Activated CD4-positive, alpha-beta T cell treated with anti-CD3 and anti-CD28 coated beads for 48 hours (primary cell): ENCODE data around the gene FUBP1.
"Not testable (repeated sequence)": the region's sequence is repeated elsewhere in the genome, so short reads cannot be mapped to it uniquely, and the experiment has no call there.

ENCODE experiments used
- DNase-seq: peaks from one replicate; pipeline ENCODE4 v3.0.0-alpha.2; 2020

The FUBP1 gene

DNA sequence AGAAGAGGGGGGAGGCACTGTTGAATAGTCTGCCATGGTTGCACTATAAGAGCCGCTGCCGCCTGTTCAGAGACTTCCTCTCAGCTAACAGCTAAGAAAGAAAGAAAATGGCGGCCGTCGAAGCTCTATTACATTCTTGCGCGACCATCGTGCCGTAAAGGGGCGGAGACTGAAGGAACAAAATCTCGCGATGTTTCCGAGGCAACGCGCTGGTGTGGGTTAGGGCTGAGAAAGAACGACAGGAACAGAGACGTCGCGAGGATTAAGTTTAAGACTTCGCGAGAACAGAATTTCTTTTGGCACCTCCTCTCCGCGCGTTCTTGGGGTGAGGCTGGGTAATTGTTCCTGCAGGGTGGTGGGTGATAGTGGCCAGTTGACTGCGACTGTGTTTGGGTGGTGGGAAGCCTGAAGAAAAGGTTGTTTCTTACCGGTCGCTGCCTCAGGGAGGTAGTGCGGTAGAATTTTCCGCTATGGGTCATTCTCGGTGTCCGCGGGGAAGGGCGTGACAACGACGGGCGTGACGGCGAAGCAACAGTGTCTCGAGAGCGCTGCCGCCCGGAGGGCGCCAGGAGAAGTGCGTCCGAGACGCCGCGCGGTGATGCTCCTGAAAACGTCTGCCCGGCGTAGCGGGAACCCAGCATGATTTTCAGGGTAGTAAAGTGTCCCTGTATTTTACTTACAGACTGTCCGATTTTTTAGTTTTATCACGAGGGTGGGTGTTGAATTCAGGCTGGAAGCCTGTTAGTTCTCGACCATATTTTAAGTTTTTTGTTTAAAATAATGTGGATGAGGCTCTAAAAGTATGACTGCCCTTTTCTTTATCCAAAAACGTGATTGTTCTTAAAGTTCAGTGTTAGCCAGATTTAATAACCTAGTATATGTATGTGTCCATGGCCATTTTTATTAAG is at the start of gene FUBP1:
Gene FUBP1 (minus strand): TSS at position 104 of the 908 bp plus-strand sequence. CDS start 68 bp downstream, at position 36.
- peak; percentile 96 for DNase-seq

- not testable (repeated sequence) for DNase-seq
These were observed 42.3 kb upstream of the FUBP1 start for GRCh38 chr1:78021134-78021533.

GRCh38 chr1:78019024-78019423 is 40.2 kb upstream of the FUBP1 start:
- DNase-seq, result no peak

DNA sequence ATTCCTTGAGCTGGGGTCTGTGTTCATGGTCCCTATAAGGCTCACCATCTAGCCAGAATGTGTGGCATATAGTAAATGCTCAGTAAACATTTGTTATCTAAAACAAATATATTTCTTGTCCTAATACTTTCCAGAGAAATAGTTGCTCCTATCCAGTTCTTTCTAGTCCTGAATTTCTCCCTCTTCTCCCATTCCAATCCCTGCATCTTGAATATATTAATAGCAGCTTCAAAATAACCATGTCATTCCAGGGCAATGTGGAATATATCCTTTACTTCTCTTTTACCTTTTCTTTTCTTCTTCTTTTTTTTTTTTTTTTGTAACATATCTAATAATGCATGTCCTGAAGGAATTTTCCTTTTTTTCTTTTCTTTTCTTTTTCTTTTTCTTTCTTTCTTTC is 36.3 kb upstream of the FUBP1 start:
- no peak for DNase-seq

DNA sequence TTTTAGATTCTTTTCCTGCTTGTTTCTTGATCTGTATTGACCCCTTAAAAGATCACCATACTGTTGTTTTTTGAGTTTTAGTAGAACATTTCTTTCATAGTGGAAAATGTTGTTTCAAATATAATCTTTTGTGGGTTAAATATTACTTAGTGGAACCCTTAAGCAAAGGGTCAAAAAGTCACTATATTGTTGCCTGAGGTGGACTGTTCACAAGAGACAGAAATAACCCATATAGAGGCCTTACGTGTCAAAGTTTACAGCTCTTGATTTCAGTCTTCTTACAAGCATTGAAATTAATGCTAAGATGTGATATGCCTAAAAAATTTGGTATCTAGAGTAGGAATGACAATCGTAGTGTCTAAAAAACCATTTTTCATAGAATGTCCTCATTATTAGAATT is 32.2 kb upstream of the FUBP1 start:
- DNase-seq, result no peak

GRCh38 chr1:78009836-78010235 is 31.0 kb upstream of the FUBP1 start:
- no peak for DNase-seq

DNA sequence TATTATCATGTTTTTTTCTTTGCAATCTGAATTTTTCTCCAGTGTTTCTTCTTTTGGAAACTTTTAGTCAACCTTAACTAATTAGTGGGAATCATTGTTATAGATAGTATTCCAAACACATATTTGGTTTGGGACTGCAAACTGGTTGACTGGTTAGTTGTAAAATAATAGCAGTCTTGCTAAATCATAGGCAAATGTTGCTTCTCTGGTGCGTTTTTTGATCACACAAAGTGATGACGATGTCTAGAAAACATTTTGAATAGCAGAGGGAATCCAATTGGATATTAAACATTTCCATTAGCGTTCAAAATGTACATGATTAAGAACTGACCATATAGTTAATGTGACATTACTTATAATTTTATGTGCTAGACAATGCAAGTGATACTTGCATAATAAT is 30.4 kb upstream of the FUBP1 start:
- no peak for DNase-seq

DNA sequence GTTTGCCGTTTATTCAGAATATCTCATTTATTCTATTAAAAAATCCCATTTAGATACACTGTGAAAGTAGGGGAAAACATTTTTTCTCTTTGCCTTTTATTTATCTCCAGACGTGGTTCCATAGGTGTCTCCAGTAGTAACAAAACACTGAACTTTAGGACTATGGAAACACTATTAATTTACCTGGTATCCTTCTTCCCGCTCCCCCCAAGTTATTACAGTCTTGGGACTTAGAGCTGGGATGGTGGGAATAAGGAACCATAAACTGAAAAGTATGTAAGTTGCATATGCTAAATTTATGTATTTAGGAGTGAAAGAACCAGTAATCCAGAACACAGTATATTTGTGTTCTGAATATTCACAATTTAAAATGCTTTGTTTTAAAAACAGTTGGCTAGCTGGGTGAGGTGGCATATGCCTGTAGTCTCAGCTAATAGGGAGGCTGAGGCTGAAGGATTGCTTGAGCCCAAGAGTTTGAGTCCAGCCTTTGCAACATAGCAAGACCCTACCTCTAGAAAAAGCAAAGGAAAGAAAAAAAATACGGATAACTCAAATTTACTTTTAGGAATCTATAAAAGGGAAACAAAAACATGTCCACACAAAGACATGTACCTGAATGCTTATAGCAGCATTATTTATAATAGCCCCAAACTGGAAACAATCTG is 28.9 kb upstream of the FUBP1 start:
- DNase-seq, result no peak

DNA sequence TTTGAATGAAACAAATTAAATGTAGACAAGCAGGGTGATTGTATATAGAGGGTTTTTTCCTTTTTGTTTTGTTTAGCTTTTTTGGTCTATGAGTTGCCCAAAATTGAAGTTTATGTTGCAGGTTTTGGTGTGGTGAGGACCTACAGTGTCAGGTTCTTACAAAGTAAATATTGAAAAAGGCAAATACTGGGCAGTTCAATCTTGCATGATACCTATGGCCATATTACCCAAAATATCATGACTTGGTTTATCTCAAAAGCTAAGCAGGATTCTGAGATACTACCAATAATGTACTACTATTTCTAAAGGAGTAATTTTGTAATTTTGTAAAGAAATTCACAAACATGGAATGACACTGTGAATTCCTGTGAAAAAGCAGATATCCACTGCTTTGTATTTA is 27.6 kb upstream of the FUBP1 start:
- DNase-seq, result no peak

- DNase-seq, result no peak
These were observed 26.9 kb upstream of the FUBP1 start for GRCh38 chr1:78005755-78006154.

GRCh38 chr1:78005448-78005722 is 26.5 kb upstream of the FUBP1 start:
- no peak for DNase-seq

DNA sequence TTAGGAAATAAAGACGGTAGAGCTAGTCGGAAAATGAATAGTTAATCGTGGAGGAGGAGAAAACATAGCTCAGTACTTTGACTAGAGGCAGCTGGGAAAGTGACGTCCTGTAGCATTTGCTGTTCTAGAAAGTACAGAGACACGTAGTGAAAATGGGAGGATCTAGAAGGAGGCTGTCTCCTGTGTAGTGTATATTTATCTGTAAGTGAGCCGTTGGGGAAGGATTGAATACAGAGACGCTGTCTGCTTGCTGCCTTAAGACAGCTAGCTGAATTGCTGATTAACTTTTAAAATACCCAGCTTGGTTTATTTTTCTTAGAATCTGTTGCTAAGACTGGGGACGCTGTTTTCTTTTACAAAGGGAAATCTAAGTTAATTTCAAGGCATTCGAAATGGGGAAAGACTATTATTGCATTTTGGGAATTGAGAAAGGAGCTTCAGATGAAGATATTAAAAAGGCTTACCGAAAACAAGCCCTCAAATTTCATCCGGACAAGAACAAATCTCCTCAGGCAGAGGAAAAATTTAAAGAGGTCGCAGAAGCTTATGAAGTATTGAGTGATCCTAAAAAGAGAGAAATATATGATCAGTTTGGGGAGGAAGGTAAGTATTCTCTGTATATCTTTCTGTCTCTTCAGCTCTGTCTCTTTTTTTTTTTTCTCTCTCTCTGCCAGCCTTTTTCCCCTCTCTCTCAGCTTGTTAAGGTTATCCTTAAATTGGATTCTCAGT is 26.0 kb upstream of the FUBP1 start, which contains the start of gene DNAJB4:
Gene DNAJB4 (plus strand): TSS at position 221 of the 729 bp plus-strand sequence. CDS start 172 bp downstream, at position 393.
- peak; percentile 69 for DNase-seq

GRCh38 chr1:78003882-78004718 is 25.2 kb upstream of the FUBP1 start:
- DNase-seq, result peak; percentile 65

GRCh38 chr1:78003070-78003746 is 24.3 kb upstream of the FUBP1 start:
- no peak for DNase-seq

DNA sequence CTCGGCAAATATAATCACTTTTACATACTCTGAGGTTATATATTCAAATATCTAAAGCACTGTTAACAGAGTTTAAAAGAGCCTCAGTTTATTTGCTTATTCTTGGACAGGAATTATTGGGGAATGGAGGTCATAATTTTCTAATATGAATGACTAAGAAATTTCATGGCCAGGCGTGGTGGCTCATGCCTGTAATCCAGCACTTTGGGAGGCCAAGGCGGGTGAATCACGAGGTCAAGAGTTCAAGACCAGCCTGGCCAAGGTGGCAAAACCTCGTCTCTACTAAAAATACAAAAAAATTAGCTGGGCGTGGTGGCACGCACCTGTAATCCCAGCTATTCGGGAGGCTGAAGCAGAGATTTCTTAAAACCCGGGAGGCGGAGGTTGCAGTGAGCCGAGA is 21.7 kb upstream of the FUBP1 start:
- DNase-seq, result not testable (repeated sequence)

GRCh38 chr1:77996734-77997133 is 17.9 kb upstream of the FUBP1 start:
- no peak for DNase-seq

DNA sequence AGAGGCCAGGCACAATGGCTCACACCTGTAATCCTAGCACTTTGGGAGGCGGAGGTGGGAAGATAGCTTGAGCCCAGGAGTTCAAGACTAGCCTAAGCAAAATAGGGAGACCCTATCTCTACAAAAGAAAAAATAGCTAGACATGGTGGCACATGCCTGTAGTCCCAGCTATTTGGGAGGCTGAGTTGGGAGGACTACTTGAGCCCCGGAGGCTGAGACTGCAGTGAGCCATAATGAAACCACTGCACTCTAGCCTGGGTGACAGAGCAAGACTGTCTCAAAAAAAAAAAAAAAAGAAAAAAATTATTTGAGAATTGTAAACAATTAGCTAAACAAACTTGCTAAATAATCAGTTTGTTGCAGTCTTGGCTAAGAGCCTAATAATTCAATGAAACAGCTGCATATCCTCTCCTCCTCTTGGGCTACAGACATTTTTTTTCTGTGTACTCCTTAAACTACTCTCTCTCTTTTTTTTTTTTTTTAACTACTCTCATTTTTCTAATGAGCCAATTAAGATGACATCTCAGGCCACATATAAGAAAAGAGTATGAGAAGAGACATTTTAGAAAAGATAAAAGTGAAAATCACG is 15.3 kb upstream of the FUBP1 start:
- DNase-seq, result no peak

DNA sequence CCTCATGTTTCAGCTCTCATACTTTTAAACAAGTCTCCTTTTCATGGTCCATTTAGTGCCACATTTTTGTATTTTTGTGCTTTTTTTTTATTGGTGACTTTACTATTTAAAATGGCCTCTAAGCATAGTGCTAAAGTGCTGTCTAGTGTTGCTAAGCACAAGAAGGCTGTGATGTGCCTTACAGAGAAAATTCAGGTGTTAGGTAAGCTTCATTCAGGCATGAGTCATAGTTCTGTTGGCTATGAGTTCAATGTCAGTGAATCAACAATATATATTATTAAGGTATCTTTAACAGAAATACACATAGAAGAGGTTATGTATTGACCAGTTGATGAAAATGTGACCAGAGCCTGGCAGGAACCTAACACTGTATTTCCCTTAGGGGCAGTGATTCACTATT is 12.8 kb upstream of the FUBP1 start:
- no peak for DNase-seq

GRCh38 chr1:77990629-77991204 is 11.8 kb upstream of the FUBP1 start:
- no peak for DNase-seq

DNA sequence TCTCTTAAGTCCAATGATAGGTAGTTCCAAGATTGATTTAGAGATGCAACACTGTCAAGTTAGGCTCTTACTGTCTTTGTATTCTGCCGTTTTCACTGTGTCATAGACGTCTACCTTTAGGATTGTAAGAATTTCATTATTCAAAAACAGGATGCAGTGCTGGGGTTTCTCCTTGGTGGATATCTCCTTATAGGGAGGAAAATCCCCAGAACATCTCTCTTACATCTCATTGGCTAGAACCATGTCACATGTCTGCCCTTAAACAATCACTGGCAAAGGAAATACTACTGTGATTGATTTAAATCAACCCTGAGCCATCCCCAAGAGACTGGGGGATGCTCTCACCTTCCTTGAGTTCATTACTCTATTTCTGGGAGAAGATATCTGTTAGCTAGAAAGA is 10.9 kb upstream of the FUBP1 start:
- no peak for DNase-seq

- no peak for DNase-seq
These were observed 9.0 kb upstream of the FUBP1 start for GRCh38 chr1:77987919-77988318.
